CD1c-positive myeloid dendritic cell (primary cell): Measurements from ENCODE around the gene RPP25L.

ENCODE experiments used
- DNase-seq: peaks from one replicate; pipeline ENCODE4 v3.0.0-alpha.2; 2016; ENCODE audit errors: extremely low spot score

Gene RPP25L

DNA sequence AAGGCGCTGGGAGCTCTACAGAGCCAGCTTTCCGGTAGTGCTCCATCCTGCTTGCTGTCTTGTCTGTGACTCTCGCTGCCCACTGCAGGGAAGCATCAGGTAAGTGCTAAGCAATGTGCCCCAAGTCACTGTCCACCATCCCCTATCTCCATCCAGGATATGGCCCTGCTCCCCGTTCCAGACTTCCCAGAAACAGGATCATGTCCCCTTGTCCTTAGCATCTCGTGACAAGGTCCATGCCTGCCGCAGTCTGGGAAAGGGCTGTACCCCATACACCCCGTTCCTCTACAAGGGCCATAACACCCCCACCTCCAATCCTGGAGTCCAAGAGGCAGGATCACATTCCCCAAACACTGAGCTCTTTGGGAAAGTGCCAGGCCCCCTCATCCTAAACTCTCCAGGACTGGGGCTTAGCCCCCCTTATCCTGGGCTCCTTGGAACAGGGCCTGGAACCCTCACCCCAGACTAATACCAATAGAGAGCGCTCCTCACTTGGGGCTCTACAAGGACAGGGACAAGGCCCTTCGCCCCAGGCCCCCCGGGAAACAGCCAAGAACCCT, 566 bp downstream of the RPP25L start:
- DNase-seq, result no peak

DNA sequence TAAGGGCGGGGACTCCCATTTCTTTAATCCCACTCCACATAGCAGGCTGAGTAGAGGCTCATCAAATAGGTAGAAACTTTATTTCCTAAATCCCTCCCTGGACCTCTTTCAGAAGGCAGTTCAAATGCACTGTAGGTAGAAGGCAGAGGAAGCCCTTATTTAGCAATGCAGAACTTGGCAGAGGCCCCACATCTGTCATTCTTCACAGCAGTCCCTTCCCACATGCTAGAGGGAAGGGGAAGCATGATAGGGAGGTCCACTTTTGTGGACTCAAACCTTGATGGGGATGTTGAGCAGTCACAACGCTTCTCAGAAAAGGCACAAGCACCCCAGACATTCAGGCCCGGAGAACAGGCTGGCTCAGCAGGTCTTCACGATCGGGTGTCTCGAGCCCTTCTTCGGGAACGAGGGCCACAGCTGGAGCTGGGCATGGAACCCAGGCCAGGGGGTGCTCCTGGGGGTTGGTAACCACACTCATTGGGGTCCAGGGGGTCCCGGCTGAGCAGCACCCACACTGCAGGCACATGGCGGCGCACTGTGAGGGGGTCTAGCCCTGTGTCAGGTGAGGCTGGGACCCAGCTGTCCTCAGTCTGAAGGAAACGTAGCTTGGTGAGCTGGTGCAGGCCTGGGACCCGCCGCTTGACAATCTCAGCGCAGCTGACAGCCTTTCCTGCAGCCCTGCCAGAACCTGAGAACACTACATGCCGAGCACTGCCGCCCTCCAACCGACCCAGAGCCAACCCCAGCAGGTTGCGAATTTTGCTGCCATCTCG, 1.3 kb downstream of the RPP25L start:
- DNase-seq, result peak; percentile 44

- no peak for DNase-seq
These were observed 4.6 kb downstream of the RPP25L start for GRCh38 chr9:34607331-34607730.

- no peak for DNase-seq
These were observed 5.0 kb downstream of the RPP25L start for GRCh38 chr9:34606905-34607304.

GRCh38 chr9:34606190-34606589, 5.7 kb downstream of the RPP25L start:
- DNase-seq, result no peak

- peak; percentile 84 for DNase-seq
These were observed 8.2 kb downstream of the RPP25L start for GRCh38 chr9:34603610-34604231.

DNA sequence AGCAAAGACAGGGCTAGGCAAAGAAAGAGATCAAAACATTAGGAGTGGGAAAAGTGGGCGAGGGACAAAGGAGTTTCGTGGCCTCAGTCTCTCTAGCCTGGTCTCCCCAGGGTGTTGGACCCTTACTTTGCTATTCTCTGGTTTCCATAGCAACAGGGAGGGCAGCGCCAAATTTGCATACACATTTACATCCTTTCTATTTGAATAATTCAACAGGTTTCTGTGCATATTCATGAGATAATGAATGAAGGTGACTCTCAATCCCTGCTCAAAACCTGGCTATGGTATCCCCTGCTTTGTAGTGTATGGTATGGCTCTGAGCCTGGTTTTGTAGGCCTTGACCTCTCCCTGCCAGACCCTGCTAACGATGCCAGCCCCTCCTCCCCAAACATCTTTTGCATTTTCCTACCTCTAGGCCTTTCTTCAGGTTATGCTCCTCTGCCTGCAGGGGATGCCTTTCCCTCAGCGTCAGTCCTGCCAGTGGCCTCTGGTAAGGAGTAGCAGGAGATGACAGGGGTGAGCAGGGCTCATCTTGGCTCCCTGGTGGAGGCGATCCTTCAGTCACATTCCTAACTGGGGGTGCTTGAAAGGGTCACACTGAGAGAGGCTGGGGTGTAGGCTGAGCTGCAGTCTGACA, 9.8 kb downstream of the RPP25L start:
- DNase-seq, result no peak

DNA sequence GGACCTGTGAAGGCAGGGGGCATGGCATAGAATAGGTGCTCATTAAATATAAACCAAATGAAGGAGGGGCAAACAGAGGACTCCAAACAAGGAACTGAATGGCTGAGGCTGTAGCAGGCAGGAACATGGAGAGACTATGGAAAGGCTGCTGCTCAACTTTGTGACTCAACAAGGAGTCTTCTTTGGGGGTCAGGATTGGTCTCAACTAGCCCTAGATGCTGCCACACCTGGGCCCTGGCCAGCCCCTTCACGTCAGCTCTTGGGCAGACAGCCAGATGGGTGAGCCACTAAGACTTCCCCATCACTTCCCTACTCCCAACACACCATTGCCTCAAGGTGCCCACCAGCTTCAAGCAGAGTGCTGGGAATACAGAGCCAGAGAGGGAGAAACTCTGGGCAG, 11.0 kb downstream of the RPP25L start:
- no peak for DNase-seq

GRCh38 chr9:34599546-34599945, 12.4 kb downstream of the RPP25L start:
- DNase-seq, result no peak

GRCh38 chr9:34594177-34594576, 17.7 kb downstream of the RPP25L start:
- no peak for DNase-seq

GRCh38 chr9:34592895-34593601, 18.8 kb downstream of the RPP25L start:
- DNase-seq, result peak; percentile 59

- peak; percentile 72 for DNase-seq
These were observed 19.7 kb downstream of the RPP25L start for GRCh38 chr9:34591917-34592866.

- peak; percentile 80 for DNase-seq
These were observed 20.5 kb downstream of the RPP25L start for GRCh38 chr9:34591248-34591916.

DNA sequence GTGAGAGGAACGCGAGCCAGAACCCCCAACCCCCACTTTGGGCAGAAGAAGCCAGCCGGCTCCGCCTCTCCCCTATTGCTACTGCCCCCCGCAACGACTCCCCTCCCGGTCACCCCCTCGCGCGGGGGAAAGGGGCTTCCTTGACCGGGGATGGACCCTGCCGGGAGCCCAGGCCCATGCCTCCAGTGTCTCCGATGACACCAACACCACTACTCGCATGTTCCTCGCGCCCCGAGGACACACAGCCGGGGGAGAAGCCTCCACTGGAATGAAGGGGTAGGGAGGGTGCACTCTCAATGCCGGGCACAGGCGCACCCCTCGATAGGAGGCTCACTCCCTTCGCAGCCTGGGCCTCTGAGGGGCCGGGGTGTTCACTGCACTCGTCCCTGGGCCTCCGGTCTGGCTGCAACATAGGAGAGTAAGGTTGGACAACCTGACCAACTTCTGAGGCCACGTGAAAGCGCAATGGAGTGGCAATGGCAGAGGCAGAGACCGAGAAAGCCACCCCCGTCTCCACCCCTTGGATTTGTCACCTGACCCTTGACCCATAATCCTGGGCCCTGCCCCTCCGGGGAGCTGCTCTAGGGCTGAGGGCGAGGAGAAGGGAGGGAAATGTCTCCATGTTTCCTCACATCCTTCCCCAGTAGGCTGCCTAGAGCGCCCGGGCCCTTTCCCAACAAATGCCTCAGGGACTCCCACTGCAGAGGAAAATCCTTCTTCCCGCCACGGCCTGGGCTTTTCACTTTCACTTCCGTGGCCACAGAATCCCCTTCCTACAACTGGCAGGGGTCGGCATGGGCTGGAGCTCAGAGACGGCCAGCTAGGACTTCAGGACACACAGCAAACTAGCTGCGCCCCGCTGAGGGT, 21.3 kb downstream of the RPP25L start:
- DNase-seq, result peak; percentile 39

- no peak for DNase-seq
These were observed 22.1 kb downstream of the RPP25L start, which contains the start of gene CNTFR for GRCh38 chr9:34589636-34590380. Gene CNTFR, minus strand, starts transcription at chr9:34589724. Its CDS starts 20,743 bp downstream, at chr9:34568981.

GRCh38 chr9:34588671-34589635, 22.9 kb downstream of the RPP25L start:
- DNase-seq, result no peak

GRCh38 chr9:34587271-34587670, 24.6 kb downstream of the RPP25L start:
- no peak for DNase-seq
